HepG2 (cell line): Measurements from ENCODE around the gene STOM. TPM values are rescaled to one million over a fixed set of nuclear protein-coding genes. Genes with fewer than 3 reads are reported as not detected.

Source experiments
- HNRNPLL ChIP-seq: fragments of 200-400 bp; formaldehyde crosslinking; IDR thresholded peaks from 2 replicates; pipeline ENCODE4 v1.6.1; 2017; ENCODE audit warnings: mild to moderate bottlenecking, low read depth, low read length; ENCODE audit not compliant: poor library complexity, severe bottlenecking
- IKZF4 ChIP-seq: sonication (generic); formaldehyde crosslinking; IDR thresholded peaks from 2 replicates; pipeline ENCODE4 v1.5.1; 2020; ENCODE audit warnings: borderline replicate concordance, mild to moderate bottlenecking, low read depth, missing genetic modification reagents; ENCODE audit errors: not compliant biosample characterization
- IKZF5 ChIP-seq: IDR thresholded peaks from 2 replicates; pipeline ENCODE4 v1.6.1; 2018; ENCODE audit warnings: missing genetic modification reagents, mild to moderate bottlenecking, missing compliant biosample characterization
- IRF2 ChIP-seq: IDR thresholded peaks from 2 replicates; pipeline ENCODE4 v1.6.1; 2018; ENCODE audit warnings: missing genetic modification reagents, missing compliant biosample characterization
- KDM5B ChIP-seq: sonication (generic); formaldehyde crosslinking; IDR thresholded peaks from 2 replicates; pipeline ENCODE4 v1.4.0; 2020; ENCODE audit warnings: missing genetic modification reagents, mild to moderate bottlenecking, borderline replicate concordance
- LBX2 ChIP-seq: sonication (generic); formaldehyde crosslinking; IDR thresholded peaks from 2 replicates; pipeline ENCODE4 v1.5.0; 2020; ENCODE audit warnings: missing genetic modification reagents, mild to moderate bottlenecking, borderline replicate concordance
- PHF20 ChIP-seq: sonication (generic); formaldehyde crosslinking; IDR thresholded peaks from 2 replicates; pipeline ENCODE4 v1.5.0; 2020; ENCODE audit warnings: mild to moderate bottlenecking, missing genetic modification reagents
- PITX1 ChIP-seq: sonication (generic); formaldehyde crosslinking; IDR thresholded peaks from 2 replicates; pipeline ENCODE4 v1.5.1; 2020; ENCODE audit warnings: mild to moderate bottlenecking, missing genetic modification reagents
- TEAD3 ChIP-seq: optimal IDR thresholded peaks from 2 replicates; pipeline ENCODE3; 2016; ENCODE audit warnings: borderline replicate concordance
- XRCC5 ChIP-seq: fragments of 200-400 bp; formaldehyde crosslinking; optimal IDR thresholded peaks from 2 replicates; pipeline ENCODE3; 2017; ENCODE audit warnings: mild to moderate bottlenecking, low read length
- ZBTB37 ChIP-seq: sonication (generic); formaldehyde crosslinking; IDR thresholded peaks from 2 replicates; pipeline ENCODE4 v1.4.0; 2020; ENCODE audit warnings: mild to moderate bottlenecking, missing genetic modification reagents
- ZFP90 ChIP-seq: sonication (generic); formaldehyde crosslinking; IDR thresholded peaks from 2 replicates; pipeline ENCODE4 v1.8.0; 2022; ENCODE audit warnings: missing genetic modification reagents, mild to moderate bottlenecking, inconsistent platforms, borderline replicate concordance
- ZFP91 ChIP-seq: sonication (generic); formaldehyde crosslinking; IDR thresholded peaks from 2 replicates; pipeline ENCODE4 v1.9.0; 2022; ENCODE audit warnings: missing genetic modification reagents, mild to moderate bottlenecking, borderline replicate concordance
- ZHX2 ChIP-seq, 2 experiments: sonication (generic) in 1 of 2; formaldehyde crosslinking in 1 of 2; IDR thresholded peaks; 2 replicates each; pipeline versions ENCODE4 v1.6.1 to v1.9.0; 2014 to 2022; ENCODE audit warnings: antibody characterized with exemption in 1 of 2, borderline replicate concordance in 1 of 2, inconsistent platforms in 1 of 2, low read depth in 1 of 2, missing genetic modification reagents in 1 of 2
- ZNF563 ChIP-seq: sonication (generic); formaldehyde crosslinking; IDR thresholded peaks from 2 replicates; pipeline ENCODE4 v1.8.0; 2022; ENCODE audit warnings: mild to moderate bottlenecking, moderate library complexity, missing genetic modification reagents
- ZNF607 ChIP-seq: sonication (generic); formaldehyde crosslinking; IDR thresholded peaks from 2 replicates; pipeline ENCODE4 v1.5.1; 2020; ENCODE audit warnings: missing genetic modification reagents, mild to moderate bottlenecking, borderline replicate concordance
- polyA plus RNA-seq, 8 experiments: library from polyadenylated mRNA; depleted of rRNA in 3 of 8; stranded (reverse) in 7 of 8; unstranded in 1 of 8; fragments of >200 nt; fragmentation: Illumina TruSeq in 4 of 8; extraction: Trizol in 4 of 8; gene quantifications; 2 replicates each; pipeline versions ENCODE4 v1.2.1 to v1.2.3, GENCODE V29; 2011 to 2016; ENCODE audit warnings: low read depth in 4 of 8, missing spikeins in 1 of 8, mixed read lengths in 1 of 8; ENCODE audit not compliant: insufficient read depth in 1 of 8
- total RNA-seq, 5 experiments: library from RNA; depleted of rRNA; stranded (reverse); fragments of >200 nt; fragmentation: Illumina TruSeq; extraction: Trizol; gene quantifications; 2 replicates each; pipeline ENCODE4 v1.2.3, GENCODE V29; 2016; ENCODE audit warnings: low read depth in 1 of 5

The STOM gene
- total and polyA plus RNA-seq, 2 of the 13 experiments (the other 11 are each of a cell fraction or from before 2014, with no cell fraction given), result 43.6 to 165 TPM

GRCh38 chr9:121369595-121370265 lies at the start of gene STOM (continued):
- TF ChIP-seq HNRNPLL (peak; percentile 17), PITX1 (CRISPR knock-in tag) (peak; percentile 31; the same call in 1 of the 2 replicates), IKZF4 (CRISPR knock-in tag) (peak; percentile 60), ZNF607 (CRISPR knock-in tag) (peak; percentile 64), ZFP90 (peak; percentile 67; the same call in 1 of the 2 replicates), ZFP91 (peak; percentile 35), IKZF5 (peak; percentile 60; the same call in 1 of the 2 replicates), KDM5B (CRISPR knock-in tag) (peak; percentile 83), PHF20 (CRISPR knock-in tag) (no peak), IRF2 (peak; percentile 75), ZHX2 (IDR thresholded peaks at IDR 0.05; ENCODE audit: low read depth) (no peak), ZHX2 (CRISPR knock-in tag; IDR thresholded peaks at IDR 0.05; ENCODE audit: borderline replicate concordance) (0 out of 2 replicates have a peak, but pooled peaks have one; percentile 25), ZNF563 (CRISPR knock-in tag) (peak; percentile 67; the same call in 1 of the 2 replicates), TEAD3 (CRISPR knock-in tag) (no peak), XRCC5 (no peak), ZBTB37 (CRISPR knock-in tag) (0 out of 2 replicates have a peak, but pooled peaks have one; percentile 23), LBX2 (CRISPR knock-in tag) (peak; percentile 65; the same call in 1 of the 2 replicates)
